ENCODE data around the gene PEX10.

PEX10 gene

DNA sequence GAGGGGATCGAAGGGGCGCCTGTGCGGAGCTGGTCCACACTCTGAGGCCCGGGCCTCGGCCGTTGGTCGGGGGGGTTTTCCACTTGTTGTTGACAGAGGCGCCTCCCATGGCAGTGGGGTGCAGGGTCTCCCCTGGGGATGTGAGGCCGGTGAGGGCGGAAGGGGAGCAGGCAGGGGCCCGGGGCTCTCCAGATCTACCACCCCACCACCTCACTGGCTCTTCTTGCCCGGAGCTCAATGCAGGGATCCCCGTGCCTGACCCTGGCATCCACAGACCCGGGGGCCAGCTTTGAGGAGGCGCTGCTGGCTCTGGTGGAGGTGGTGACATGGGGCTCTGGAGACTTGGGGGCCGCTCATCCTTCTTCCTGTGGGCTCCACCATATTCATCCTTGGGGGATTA lies 7.1 kb upstream of the PEX10 start:
- no peak for DNase-seq (ENCODE audit: low spot score)
- TF ChIP-seq, protein P1, sequence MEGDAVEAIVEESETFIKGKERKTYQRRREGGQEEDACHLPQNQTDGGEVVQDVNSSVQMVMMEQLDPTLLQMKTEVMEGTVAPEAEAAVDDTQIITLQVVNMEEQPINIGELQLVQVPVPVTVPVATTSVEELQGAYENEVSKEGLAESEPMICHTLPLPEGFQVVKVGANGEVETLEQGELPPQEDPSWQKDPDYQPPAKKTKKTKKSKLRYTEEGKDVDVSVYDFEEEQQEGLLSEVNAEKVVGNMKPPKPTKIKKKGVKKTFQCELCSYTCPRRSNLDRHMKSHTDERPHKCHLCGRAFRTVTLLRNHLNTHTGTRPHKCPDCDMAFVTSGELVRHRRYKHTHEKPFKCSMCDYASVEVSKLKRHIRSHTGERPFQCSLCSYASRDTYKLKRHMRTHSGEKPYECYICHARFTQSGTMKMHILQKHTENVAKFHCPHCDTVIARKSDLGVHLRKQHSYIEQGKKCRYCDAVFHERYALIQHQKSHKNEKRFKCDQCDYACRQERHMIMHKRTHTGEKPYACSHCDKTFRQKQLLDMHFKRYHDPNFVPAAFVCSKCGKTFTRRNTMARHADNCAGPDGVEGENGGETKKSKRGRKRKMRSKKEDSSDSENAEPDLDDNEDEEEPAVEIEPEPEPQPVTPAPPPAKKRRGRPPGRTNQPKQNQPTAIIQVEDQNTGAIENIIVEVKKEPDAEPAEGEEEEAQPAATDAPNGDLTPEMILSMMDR (IDR thresholded peaks at IDR 0.05; ENCODE audit: extremely low read depth, missing control alignments), result no peak

- no peak for DNase-seq (ENCODE audit: low spot score)
- TF ChIP-seq, protein P1 (IDR thresholded peaks at IDR 0.05; ENCODE audit: extremely low read depth, missing control alignments), result no peak
Observed at GRCh38 chr1:2418791-2419320, 6.5 kb upstream of the PEX10 start.

DNA sequence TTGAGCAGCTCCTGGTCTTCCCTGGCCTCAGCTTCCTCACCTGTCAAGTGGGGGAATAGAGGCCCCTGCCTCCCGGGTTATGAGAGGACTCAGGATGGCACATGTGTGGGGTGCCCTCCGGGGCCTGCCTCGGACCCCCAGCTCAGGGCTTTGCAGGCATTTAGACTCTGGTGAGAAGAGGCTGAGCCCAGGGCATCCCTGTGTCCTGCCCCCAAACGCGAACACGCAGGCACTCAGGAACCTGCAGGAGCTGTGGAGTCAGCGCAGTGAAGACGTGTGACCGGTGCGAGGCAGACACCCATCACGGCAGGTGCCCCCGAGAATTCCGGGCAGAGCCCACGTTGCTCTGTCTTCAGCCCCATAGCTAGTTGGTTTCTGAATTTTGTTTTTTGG lies 5.5 kb upstream of the PEX10 start:
- TF ChIP-seq, protein P1 (IDR thresholded peaks at IDR 0.05; ENCODE audit: extremely low read depth, missing control alignments), result no peak
- DNase-seq (ENCODE audit: low spot score), result no peak

- TF ChIP-seq, protein P1 (IDR thresholded peaks at IDR 0.05; ENCODE audit: extremely low read depth, missing control alignments), result no peak
- DNase-seq (ENCODE audit: low spot score), result no peak
Observed at GRCh38 chr1:2417083-2417832, 4.9 kb upstream of the PEX10 start.

GRCh38 chr1:2416403-2416802 lies 4.0 kb upstream of the PEX10 start:
- no peak for DNase-seq (ENCODE audit: low spot score)
- TF ChIP-seq, protein P1 (IDR thresholded peaks at IDR 0.05; ENCODE audit: extremely low read depth, missing control alignments), result no peak

DNA sequence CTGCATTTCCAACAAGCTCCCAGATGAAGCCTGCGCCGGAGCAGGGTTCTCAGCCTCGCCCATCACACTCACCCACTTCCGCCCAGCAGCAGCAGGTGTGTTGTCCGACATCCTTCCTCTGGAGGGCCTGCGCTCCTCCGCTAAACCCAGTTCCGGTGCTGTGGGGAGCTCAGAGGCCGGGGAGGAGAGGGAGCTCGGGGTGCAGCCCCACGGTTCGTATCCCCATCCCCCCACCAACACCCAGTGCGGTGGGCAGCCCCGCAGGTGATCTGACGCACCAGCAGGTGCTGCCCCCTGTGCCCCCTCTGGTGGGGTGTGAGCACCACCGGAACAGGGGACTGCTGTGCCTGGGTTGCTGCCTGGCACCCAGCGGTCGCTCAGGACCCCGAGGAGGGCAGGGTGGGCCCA lies 3.4 kb upstream of the PEX10 start:
- TF ChIP-seq, protein P1 (IDR thresholded peaks at IDR 0.05; ENCODE audit: extremely low read depth, missing control alignments), result no peak
- peak; percentile 78 for DNase-seq (ENCODE audit: low spot score)

GRCh38 chr1:2415337-2415736 lies 3.0 kb upstream of the PEX10 start:
- TF ChIP-seq, protein P1 (IDR thresholded peaks at IDR 0.05; ENCODE audit: extremely low read depth, missing control alignments), result no peak
- no peak for DNase-seq (ENCODE audit: low spot score)
